Mucosa of stomach (tissue), 1 donor: ENCODE results near the gene CLDN6.

ENCODE experiments used
- H3K27me3 ChIP-seq: one replicate; pipeline ENCODE4 v1.7.0; 2013; ENCODE audit warnings: mild to moderate bottlenecking, low read length; ENCODE audit not compliant: control insufficient read depth, insufficient read depth
- H3K36me3 ChIP-seq: one replicate; pipeline ENCODE4 v1.7.0; 2013; ENCODE audit warnings: low read length; ENCODE audit not compliant: control insufficient read depth, insufficient read depth
- H3K4me1 ChIP-seq: one replicate; pipeline ENCODE4 v1.7.0; 2013; ENCODE audit warnings: mild to moderate bottlenecking, low read length; ENCODE audit not compliant: control insufficient read depth, insufficient read depth
- H3K4me3 ChIP-seq: one replicate; pipeline ENCODE4 v1.7.0; 2013; ENCODE audit warnings: low read length
- H3K9ac ChIP-seq: one replicate; pipeline ENCODE4 v1.7.0; 2013; ENCODE audit warnings: mild to moderate bottlenecking, low read length, moderate library complexity
- H3K9me3 ChIP-seq: one replicate; pipeline ENCODE4 v1.7.0; 2013; ENCODE audit warnings: mild to moderate bottlenecking, low read length, moderate library complexity; ENCODE audit not compliant: control insufficient read depth
- donor health status: Pancreatic carcinoma.

CLDN6 gene, protein sequence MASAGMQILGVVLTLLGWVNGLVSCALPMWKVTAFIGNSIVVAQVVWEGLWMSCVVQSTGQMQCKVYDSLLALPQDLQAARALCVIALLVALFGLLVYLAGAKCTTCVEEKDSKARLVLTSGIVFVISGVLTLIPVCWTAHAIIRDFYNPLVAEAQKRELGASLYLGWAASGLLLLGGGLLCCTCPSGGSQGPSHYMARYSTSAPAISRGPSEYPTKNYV

GRCh38 chr16:3017794-3018506, at the start of gene CLDN6:
CLDN6 (minus strand) TSS chr16:3018183; CDS start chr16:3016021, 2,162 bp downstream.
- Histone ChIP-seq H3K36me3 (no peaks in the 10 kb centered on the region), H3K27me3 (peaks cover 21% of the 10 kb centered on the region), H3K4me3 (no peak within 1 kb of the TSS), H3K9me3 (no peaks in the 10 kb centered on the region), H3K9ac (no peak within 1 kb of the TSS), H3K4me1 (peaks cover 22% of the 10 kb centered on the region)

DNA sequence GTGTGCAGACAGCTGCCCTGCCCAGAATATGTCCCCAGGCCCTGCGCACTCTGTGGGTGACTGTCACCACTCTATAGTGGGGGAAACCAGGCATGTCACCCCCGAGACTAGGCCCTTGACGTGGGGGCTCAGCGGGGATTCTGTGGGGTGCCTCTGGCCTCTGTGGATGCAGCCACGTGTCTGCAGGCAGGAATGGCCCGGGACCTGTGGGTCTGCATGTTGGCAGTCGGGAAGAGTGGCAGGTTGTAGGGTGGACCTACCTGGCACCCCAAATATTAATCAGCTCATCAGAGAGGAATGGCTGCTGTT, 48.4 kb upstream of the CLDN6 start:
- H3K9me3 ChIP-seq = no peaks in the 10 kb centered on the region
- peak overlapping the region; percentile 43 for H3K4me3 ChIP-seq
- peak overlapping the region; percentile 84 for H3K9ac ChIP-seq
- no peaks in the 10 kb centered on the region for H3K36me3 ChIP-seq
- no peaks in the 10 kb centered on the region for H3K27me3 ChIP-seq
- peaks cover 39% of the 10 kb centered on the region for H3K4me1 ChIP-seq

DNA sequence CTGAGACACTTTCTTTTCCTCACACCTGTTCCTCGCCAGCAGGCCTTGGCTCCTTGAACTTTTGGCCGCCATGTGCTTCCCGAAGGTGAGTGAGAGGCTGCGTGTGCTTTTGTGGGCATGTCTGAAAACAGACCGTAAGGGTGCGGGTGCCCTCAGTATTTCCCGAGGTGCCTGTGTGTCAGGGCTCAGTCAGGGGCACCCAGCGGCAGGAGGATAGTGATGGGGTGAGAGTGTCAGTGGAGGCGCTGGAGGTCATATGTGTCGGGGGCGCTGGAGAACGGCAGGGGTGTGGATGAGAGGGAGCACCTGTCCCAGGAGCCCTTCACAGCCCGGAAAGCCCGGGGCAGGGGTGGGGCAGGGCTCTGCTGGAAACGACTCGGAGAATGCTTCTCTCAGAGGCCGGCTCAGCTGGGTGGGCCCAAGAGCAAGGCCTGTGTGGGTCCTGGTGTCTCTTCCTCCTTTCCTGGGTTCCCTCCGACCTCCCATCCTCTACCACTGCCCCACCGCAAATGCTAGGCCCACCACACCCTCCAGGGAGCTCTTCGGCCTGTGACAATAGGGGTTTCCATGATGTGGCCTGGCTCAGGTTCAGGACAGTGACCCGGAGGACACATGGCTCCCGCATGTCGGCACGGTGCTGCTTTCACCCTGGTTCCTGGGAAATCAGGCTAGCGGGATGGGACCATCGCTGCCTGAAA, 47.9 kb upstream of the CLDN6 start:
- H3K4me3 ChIP-seq = peak overlapping the region; percentile 43
- H3K9ac ChIP-seq = peak overlapping the region; percentile 84
- peaks cover 39% of the 10 kb centered on the region for H3K4me1 ChIP-seq
- no peaks in the 10 kb centered on the region for H3K36me3 ChIP-seq
- no peaks in the 10 kb centered on the region for H3K9me3 ChIP-seq
- no peaks in the 10 kb centered on the region for H3K27me3 ChIP-seq

DNA sequence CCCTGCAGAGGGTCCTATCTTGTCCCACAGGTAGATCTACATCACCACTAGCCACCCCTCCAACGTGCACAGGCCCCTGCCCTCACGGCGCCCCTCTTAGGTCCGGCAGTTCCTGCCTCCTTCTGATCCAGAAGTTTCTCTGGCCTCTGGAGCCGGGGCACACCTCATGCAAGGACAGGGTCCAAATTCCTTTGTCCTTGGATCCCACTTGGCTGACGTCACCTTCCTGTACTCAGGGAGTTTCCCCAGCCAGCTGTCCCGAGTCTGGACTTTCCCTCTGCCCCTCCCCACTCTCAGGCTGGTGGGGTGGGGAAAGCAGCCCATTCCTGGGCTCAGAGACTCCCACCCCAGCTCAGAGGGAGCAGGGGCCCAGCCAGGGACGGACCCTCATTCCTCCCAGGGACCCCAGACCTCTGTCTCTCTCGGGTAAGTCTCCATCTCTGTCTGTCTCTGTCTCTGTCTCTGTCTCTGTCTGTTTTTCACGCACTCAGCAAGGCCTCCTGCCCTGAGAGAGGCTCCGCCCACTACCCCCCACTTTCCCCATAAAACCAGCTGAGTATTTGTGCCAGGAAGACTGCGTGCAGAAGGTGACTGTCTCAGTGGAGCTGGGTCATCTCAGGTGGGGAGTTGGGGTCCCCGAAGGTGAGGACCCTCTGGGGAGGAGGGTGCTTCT, 47.2 kb upstream of the CLDN6 start, which contains the start of gene IL32:
IL32 (plus strand) TSS at position 572 of the 673 bp plus-strand sequence. CDS start 172 bp downstream, outside the sequence.
- peaks cover 43% of the 10 kb centered on the region for H3K4me1 ChIP-seq
- peak within 1 kb of the TSS; percentile 43 for H3K4me3 ChIP-seq
- no peaks in the 10 kb centered on the region for H3K27me3 ChIP-seq
- no peaks in the 10 kb centered on the region for H3K9me3 ChIP-seq
- no peaks in the 10 kb centered on the region for H3K36me3 ChIP-seq
- H3K9ac ChIP-seq = peak within 1 kb of the TSS; percentile 84

- no peaks in the 10 kb centered on the region for H3K27me3 ChIP-seq
- no peak overlapping the region for H3K4me3 ChIP-seq
- no peaks in the 10 kb centered on the region for H3K36me3 ChIP-seq
- peaks cover 51% of the 10 kb centered on the region for H3K4me1 ChIP-seq
- H3K9me3 ChIP-seq = no peaks in the 10 kb centered on the region
- H3K9ac ChIP-seq = no peak overlapping the region
Observed at GRCh38 chr16:3063625-3064386, 45.8 kb upstream of the CLDN6 start.

DNA sequence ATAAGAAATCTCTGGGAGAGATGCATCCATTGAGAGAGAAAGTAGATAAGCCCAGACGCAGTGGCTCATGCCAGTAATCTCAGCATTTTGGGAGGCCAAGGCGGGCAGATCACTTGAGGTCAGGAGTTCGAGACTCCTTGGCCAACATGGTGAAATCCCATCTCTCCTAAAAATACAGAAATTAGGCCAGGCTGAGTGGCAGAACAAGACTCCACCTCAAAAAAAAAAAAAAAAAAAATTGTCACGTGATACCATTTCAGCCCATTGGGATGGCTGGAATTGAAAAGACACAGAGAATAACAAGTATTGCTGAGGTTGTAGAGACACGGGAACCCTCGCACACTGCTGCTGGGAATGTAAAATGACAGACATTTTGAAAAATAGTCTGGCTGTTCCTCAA, 44.6 kb upstream of the CLDN6 start:
- Histone ChIP-seq H3K4me1 (peaks cover 48% of the 10 kb centered on the region), H3K4me3 (no peak overlapping the region), H3K27me3 (no peaks in the 10 kb centered on the region), H3K9ac (no peak overlapping the region), H3K36me3 (no peaks in the 10 kb centered on the region), H3K9me3 (no peaks in the 10 kb centered on the region)

DNA sequence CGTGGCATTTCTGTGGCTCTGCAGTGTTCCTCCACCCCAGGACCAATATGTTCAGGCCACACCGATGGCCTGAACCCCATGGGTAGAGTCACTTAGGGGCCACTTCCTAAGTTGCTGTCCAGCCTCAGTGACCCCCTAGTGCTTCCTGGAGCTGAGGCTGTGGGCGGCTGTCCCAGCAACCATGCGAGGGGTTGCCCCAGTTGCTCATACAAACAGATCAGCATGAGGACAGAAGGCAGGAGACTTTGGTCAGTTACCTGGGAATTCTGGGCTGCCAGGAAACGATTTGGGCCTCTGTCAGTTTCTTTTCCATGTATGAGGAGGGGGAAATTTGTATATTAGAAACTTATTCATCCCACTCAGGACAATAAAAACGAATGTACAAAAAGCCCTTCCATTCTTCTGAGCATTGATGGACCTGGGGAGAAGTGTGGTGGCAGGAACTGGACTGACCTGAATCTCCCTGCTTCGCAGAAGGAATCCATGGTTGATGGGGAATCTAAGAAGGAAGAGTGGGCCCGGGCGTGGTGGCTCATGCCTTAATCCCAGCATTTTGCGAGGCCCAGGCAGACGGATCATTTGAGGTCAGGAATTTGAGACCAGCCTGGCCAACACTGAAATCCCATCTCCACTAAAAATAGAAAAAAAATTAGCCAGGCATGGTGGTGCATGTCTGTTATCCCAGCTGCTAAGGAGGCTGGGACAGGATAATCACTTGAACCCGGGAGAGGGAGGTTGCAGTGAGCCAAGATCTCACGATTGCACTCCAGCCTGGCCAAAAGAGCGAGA, 42.5 kb upstream of the CLDN6 start:
- H3K4me1 ChIP-seq = peaks cover 27% of the 10 kb centered on the region
- H3K36me3 ChIP-seq = no peaks in the 10 kb centered on the region

DNA sequence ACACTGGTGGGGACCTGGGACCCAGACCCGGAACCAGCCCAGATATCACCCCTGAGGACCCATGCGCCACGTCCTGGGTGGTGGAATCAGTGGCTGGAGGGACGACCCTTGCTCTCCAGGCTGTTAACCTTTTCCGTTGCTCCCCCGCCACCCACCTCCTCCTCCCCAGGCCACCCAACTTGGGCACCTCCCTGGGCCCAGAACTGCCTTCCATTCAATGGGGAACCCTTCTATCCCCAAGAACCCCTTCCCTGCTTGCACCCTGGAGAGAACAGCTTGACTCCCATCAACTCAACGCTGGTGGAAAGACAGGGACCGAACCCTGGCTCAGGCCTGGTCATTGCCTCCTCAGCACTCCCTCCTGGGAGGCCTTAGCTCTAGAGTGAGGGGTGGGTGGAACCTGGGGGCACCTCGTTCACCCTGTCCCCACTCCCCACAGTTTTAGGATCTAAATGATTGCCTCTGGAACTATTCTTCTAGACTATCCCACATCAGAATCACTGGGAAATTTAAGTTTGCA, 41.8 kb upstream of the CLDN6 start:
- Histone ChIP-seq H3K36me3 (no peaks in the 10 kb centered on the region), H3K27me3 (no peaks in the 10 kb centered on the region), H3K9ac (peak overlapping the region; percentile 85), H3K4me1 (peaks cover 20% of the 10 kb centered on the region), H3K9me3 (no peaks in the 10 kb centered on the region), H3K4me3 (peak overlapping the region; percentile 50)

More for the DNA sequence above, 42.5 kb upstream of the CLDN6 start:
- H3K9me3 ChIP-seq = no peaks in the 10 kb centered on the region
- H3K27me3 ChIP-seq = no peaks in the 10 kb centered on the region
- no peak overlapping the region for H3K9ac ChIP-seq
- no peak overlapping the region for H3K4me3 ChIP-seq

DNA sequence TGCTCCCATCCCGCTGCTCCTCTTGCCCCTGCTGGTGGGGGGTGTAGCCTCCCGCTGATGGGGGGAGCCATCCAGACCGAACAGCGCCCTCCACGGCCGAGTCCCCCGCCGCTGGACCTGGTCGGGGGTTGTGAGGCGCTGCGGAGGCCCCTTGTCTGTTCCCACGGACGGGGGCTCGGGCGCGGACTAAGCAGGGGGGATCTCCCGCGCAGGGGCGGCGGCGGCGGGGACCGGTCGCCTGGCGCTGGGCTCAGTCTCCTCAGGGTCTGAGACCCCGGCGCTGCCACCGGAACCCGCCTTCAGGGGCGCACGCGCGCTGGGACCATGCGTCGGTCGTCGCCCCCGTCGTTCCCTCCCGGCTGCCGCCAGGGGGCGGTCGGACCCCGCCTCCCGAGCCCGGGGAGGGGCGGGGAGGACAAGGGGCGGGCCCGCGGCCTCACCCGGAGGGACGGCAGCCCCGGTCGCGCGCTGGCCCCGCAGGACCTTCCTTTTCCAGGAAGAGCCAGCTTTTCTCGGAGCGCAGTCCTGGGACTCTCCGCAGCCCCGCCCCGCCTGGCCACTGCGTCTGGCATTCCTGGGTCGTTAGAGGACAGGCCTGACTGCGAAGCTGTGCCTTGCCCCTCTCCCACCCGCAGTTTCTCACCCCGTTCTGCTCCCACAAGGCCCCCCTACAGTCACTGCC, 41.2 kb upstream of the CLDN6 start:
- Histone ChIP-seq H3K36me3 (no peaks in the 10 kb centered on the region), H3K9ac (peak overlapping the region; percentile 85), H3K9me3 (no peaks in the 10 kb centered on the region), H3K4me3 (peak overlapping the region; percentile 63), H3K27me3 (no peaks in the 10 kb centered on the region), H3K4me1 (peaks cover 17% of the 10 kb centered on the region)

GRCh38 chr16:3058139-3059030, 40.4 kb upstream of the CLDN6 start:
- peaks cover 17% of the 10 kb centered on the region for H3K4me1 ChIP-seq
- peak overlapping the region; percentile 85 for H3K9ac ChIP-seq
- peak overlapping the region; percentile 63 for H3K4me3 ChIP-seq

More at GRCh38 chr16:3058139-3059030, 40.4 kb upstream of the CLDN6 start:
- no peaks in the 10 kb centered on the region for H3K27me3 ChIP-seq
- H3K9me3 ChIP-seq = no peaks in the 10 kb centered on the region
- H3K36me3 ChIP-seq = no peaks in the 10 kb centered on the region
